ENCODE data around the gene AOAH. TPM values are rescaled to one million over a fixed set of nuclear protein-coding genes. Genes with fewer than 3 reads are reported as not detected.
A peak's percentile ranks its signal among the peaks of the same experiment; 100 is the strongest.

The AOAH gene
- total RNA-seq, 1 donor from 2014 or later: 1.2 TPM

DNA sequence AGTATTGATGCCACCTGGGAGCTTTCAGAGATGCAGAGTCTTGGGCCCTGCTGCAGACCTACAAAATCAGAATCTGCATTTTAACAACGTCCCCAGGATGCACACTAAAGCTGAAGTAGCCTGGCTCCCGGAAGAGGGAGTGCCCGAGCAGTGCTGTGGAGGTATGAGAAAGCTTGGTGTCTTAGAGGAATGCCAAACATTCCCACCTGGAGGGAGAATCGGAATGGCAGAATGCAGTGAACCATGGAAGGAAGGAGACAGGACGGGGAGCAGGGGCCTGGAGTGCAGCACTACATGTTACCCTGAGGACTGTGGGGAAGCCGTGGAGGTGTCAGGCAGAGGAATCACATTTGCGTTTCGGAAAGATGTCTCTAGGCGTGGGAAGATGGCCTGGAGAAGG lies 90.9 kb downstream of the AOAH start:
- DNase-seq (ENCODE audit: low read depth): peak; percentile 78

DNA sequence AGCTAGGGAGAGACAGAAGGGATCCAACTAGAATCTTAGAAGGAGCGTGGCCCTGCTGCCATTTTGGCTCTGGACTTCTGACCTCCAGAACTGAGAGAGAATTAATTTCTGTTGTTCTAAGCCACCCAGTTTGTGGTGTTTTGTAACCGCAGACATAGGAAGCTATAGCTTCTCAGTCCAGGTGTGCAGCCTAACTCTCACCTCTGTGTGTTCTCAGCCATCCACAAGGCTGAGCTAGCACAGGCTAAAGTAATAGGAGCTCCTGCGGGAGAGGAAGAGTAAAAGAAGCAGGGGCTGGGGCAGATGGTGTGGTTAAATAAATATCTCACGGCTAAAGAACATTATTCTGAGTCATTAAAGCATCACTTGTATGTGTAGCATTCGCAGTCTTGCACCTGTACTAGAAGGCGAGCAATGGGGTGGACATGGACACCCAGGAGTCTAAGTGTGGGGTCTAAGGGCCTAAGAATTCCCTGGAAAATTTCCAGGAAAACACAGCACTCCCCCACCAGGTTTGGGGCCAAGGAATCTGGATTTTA lies 94.1 kb downstream of the AOAH start:
- no peak for DNase-seq (ENCODE audit: low read depth)

DNA sequence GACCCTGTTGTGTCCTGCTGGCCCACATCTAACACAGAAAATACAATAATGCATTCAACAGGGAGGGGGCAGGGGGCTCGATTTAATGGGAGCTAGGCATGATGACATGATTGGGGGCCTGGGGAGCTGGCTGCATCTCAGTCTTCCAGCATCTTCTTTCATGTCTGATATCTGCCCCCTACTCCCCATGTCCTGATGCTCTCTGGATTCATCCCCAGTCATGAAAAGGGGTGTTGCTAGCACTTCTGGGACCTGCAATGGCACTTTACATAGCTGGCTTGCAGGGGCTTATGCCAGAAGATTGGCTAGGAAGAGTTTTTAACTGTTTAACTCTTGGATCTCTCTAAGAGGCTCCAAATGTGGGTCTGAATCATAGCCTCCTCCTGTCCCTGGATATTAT lies 94.9 kb downstream of the AOAH start:
- no peak for DNase-seq (ENCODE audit: low read depth)

DNA sequence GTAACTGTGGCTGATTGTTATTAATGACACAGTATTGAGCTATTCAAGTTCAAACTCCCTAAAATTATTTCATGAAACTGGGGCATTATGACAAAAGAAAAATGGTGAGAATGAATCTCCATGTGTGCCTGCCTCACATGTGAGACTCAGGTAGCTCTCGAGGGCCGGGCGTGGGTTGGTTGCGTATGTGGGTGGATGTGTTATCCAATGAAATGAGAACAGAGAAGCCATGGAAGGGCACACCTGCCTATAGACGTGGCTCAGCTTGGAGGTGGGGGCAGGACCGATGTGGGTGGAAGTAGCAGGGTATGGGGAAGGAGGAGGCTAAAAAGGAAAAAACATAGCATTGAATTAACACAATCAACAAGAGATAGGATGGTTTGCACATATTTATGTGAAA lies 96.5 kb downstream of the AOAH start:
- DNase-seq (ENCODE audit: low read depth): no peak

DNA sequence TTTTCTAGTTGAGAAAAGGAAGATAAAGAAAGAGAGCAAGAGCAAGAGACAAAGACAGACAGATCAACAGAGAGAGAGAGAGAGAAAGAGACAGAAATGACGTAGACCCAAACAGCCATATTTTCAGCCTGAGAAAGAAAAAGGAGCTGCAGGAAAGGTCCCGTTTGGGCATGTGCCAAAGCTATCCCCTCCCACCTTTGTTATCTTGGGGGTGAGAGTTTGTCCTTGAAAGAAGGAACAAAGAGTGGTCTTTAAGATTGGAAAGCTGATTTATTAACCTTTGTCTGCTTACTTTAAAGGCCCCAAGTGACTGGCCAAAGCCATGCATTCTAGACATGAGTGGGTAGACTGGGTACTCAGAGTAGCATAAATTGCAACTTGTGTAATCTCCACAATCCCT lies 98.2 kb downstream of the AOAH start:
- no peak for DNase-seq (ENCODE audit: low read depth)

DNA sequence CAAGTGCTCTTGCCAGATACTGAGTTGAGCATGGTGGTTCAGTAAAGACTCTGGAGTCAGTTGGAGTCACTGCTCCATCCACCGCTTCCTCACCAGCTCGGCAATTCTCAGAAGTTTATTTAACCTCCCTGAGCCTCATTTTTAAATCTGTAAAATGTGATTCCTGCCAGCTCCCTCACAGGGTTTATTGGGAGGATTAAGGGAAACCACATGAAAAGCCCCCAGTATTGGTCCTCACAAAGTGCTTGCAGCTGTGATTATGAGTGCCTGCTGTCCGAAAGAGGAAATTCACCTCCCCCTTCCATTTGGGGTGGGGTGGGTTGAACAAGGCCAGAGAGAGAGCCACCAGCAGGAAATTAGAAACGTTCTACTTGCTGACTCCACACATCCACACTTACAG lies 99.0 kb downstream of the AOAH start:
- no peak for DNase-seq (ENCODE audit: low read depth)

DNA sequence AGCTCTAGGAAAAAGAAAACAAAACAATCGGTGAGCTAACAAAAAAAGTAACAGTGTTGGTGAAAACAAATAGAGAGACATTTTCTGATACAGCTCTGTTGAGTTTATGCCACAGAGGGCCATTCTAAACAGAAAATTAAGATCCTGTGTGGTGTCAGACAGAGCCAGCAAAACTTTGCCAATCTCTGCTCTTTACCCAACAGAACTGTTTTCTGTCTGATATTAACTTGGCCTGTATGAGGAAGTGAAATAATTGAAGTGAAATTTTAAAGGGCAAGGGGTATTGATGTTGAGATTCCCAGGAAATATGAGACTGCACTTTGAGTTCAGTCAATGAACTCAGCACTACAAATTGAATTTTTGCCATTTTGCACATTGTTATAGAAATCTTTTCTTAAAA lies 101.0 kb downstream of the AOAH start:
- DNase-seq (ENCODE audit: low read depth): peak; percentile 41

DNA sequence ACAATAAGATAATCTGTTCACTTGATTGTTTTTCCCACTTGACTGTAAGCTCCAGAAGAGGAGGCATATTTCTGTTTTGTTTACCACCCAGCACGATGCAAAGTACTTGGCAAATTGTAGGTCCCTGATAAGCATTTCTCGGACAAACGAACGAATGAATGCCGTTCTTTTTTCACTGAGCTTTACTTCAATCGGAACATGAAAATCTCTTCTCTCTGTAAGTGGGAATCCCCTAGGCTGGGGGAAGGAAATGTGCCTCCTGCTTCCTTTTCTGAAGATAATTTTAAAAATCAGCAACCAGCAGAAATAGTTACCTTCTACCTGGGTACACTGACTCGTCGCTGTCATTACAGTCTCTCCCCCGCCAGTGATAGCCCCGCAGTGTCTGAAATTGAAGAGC lies 102.9 kb downstream of the AOAH start:
- no peak for DNase-seq (ENCODE audit: low read depth)

DNA sequence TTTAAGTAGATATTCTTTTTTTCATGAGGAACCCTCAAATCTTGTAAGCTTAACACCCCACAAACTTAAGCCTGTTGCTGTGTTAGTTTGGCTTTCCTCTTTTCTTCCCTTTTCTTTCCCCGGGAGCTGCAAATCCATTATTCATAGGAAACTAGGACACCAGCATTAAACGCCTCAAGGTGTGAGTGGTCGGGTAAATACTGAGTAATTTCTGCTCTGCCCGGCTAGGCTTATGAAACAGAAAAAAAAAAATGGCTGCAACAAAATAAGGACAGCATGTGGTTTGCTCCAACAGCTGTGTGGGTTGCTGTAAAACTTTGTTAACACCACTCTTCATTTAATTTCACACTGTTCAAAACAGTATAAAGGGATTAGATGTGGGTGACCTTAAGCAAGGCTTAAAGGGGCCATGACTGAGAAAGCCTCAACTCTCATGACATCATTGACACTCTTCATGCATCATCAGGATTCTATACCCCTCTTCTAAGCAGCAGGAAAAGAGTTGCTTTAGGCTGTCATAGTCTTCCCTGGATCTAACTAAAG lies 104.1 kb downstream of the AOAH start:
- DNase-seq (ENCODE audit: low read depth): peak; percentile 71

DNA sequence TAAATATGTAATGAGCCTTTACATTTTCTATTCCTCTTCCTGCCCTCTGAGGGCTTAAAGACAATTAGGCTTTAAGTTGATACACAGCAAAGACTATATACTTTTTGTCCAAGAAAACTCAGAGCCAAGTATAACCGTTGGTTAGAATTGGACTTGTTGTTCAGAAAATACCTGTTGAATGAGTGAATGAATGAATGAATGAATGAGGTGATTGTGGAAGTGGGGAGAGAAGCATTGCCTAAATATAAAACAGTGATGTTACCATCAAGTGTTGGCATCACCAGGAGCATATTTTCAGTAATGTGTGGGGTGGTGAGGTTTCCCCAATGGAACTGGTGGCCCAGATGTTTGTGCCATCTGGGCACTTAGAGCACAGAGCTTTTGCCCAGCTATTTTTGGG lies 106.9 kb downstream of the AOAH start:
- DNase-seq (ENCODE audit: low read depth): no peak

DNA sequence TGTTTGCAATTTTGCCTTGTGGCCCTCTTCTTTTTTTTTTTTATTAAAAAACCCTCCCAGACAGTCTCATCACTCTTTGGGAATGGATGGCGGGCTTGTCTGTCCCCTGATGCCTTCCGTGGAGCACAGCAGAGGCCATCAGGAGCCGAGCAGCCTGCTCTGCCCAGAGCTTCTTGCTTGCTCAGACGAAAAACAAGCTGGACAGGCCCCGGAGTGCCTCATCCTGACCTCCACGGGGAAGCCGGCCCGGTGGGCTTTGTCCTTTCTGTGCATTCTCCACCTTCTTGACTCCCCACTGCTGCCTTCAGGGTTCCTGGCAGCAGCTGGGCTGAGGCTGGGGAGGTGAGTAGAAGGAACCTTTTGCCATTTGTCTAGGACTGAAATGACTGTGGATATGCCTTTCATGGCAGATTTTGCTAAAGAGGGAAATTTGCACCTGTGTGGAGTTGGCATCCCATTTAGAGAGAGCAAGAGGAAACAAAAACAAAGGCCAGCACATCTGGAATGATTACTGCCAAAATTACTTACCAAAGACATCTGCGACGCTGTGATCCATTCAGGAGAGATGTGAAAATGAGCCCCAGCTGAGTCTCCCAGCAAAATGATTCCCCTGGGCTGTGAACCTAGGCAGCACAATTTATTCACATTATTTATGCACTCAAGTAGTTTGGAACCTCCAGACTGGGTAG lies 108.3 kb downstream of the AOAH start:
- no peak for DNase-seq (ENCODE audit: low read depth)

DNA sequence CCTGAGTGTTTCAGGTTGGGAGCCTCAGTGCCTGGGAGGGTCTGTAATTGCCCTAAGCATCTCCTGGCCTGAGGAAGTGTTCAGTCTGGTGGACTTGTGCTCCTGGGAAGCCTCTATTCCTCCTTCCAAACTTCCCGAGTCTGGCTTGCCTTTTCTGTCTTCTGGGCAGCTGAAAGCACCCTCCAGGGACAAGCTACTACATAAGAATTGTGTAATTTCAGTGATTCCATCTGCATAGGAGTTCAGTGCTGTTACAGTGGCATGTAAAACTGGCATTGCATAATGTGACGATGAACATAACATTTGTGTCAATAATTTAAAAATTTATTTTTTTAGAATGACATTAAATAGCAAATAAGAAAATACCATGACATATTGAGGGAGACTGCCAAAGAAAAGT lies 109.3 kb downstream of the AOAH start:
- DNase-seq (ENCODE audit: low read depth): no peak

DNA sequence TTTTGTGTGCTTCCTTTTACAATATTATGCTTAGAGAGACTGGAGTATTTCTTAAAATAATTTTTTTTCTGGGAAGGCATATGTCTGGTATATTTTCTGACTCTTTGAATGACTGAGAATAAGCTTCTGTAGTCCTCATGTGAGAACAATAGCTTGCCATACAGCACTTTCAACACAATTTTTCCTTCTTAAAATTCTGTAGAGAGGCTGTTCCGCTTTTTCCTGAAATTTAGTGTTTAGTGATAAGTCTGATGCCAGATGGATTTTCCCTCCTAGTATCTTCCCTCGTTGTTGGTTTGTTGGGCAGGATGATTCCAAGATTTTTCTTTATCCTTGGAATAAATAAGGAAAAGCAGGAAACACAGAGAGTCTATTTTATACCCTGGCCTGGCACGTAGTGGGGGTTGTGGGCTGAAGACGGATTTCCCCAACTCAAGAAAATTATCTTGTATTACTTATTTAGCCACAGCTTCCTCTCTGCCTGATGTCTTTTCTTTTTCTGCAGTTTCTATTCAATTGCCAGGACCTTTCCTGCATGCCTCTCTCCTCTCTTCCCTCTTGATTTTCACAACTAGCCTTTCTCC lies 111.2 kb downstream of the AOAH start:
- DNase-seq (ENCODE audit: low read depth): no peak

DNA sequence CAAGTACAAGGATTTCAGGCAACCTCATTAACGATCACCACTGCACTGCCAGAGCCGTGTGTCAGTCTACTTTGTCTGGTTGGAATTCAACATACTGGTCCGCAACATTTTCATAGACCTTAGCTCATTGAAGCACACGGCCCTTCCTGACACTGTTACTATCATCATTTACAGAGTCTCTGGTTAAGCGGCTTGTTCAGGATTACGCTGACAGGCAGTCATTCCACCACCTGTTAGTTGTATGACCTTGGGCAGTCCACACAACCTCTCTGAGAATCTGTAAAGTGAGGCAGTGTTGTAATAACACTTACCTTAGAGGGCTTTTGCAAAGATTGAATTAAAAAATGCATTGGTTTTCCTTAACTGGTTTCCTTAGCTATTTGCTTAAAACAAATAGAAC lies 112.6 kb downstream of the AOAH start:
- DNase-seq (ENCODE audit: low read depth): no peak

DNA sequence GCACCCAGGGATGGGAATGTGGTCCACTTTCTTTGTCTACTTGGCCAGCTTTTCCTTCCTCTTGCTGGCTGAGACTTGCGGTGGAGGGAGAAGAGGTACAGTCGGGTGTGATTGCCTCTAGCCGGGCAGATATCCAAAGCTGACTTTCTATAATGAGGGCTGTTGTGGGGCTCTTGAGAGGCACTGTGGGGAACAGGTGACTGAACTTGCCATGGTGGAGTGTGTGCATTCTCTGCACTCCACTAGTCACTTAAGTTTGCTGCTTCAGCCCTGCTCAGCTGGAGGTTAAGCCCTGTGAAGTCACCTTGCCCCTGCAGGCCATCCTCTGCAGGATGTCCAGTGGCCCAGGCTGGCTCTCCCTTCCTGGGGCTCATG lies 116.6 kb downstream of the AOAH start:
- no peak for DNase-seq (ENCODE audit: low read depth)

DNA sequence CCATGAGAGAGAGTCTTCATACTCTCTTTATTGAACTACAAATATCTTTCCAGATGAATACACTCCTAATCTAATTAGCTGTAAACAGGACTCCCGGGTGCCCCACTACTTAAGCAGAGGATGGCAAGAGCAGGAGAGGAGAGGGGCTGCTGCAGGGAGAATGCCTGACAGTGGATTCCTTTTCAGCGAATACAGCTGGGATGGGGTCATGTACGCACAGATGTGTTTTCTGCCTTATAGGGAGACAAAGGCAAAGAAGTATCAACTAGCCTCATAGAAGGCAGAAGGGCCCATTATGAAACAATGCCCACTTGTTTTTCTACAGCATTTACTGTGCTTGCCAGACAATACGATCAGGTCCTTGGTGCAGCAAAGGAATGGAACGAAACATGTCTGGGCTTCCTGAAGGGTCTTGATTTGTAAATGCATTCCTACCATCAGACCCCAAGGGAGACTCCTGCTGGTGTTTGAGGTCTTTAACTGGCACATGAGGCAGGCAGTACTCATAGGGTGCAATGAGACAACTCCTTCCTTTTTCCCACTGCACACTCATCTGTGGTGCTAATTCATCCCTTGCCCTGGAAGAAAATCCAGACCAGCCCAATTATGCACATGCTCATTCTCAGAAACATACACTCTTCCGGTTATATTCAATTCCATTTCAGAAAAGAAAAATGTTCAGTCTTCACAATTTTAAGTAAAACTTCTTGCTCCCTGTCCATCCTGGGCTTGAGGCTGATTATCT lies 117.1 kb downstream of the AOAH start:
- DNase-seq (ENCODE audit: low read depth): no peak

DNA sequence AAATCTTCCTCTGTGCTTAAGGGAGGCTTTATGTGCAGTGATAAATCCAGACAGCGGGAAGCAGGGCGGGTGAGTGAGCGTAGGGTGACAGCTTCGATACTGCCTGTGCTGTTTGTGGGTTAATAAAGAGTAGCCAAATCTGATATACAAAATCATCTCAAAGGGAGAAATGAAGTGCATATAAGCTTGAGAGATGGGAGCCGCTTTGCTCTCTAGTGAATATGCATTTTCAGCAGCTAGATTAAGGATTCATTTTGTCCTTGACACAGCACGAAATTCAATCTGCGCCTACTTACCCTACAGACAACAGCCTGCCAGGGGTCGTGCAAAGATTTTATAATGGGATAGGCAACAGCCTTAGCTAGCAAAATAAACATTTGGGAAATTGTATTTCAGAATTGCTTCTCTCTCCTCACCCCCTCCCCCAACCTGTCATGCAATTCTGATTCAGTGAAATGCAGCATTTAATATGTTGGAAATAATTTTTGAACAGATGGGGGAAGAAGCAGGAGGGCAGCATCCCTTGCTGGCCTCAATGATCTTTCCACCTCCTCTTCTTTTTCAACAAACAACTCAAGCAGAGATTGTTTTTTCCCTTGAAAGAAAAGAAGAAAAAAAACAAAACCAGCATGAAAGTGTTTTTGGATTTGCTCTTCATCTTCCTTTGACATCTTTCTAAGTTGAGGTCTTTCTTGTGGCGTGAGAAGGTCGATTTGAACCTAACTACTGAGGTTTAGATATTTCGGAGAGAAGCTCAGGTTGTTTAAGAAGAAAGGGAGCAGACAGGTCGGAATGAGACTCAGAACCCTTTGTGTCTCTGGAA lies 117.9 kb downstream of the AOAH start:
- DNase-seq (ENCODE audit: low read depth): no peak

DNA sequence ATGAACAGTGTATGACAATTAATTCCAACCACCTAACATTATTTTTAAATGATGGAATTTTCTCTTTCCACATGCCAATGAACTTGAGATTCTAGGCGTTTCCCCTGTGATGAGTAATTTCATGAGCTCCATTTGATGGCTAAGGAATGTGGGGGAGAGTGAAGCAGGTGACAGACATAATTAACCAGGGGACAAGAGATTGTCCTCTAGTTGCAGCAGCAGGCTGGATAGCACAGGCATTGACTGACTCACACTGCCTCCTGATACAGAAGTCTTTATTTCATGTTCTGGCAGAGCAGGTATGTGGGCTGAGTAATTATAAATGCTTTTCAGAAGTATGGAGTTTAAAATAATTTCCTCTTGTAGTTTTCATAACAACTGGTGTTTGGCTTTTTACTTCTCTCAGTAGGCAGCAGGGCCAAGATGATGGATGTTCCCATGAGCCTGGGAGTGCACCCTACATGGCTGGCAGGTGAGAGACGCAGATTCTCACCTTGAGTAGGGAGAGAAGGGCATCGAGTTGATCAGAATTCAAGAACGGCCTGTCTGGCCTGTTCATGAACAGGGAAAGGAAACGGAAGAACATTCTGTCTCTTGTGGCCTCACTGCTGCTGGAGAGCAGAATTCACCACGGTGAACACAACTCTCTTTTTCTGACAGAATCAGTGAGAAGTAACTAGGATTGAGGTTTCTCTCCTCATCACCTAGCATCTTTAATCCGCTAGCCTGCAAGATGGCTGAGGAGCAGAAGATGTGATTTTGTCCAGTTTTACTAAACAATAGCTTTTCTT lies 118.8 kb downstream of the AOAH start:
- peak; percentile 65 for DNase-seq (ENCODE audit: low read depth)

DNA sequence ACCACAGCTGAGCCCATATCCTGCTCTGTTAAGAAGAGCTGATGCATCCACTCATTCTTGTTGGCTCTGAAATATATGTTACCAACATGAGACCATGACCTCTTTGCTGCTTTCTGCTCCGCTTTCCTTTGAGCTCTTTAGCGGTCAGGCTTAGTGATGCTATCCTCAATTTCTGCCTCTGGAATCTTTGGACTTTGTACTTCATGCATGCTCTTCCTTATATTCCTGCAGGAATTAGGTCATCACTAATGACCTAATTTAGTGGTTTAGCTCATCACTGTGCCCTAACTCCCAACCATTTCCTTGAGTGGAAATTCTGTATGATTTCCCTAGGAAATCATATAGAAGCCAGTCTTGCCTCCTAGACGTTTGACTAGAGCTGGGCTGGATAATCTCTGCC lies 119.5 kb downstream of the AOAH start:
- DNase-seq (ENCODE audit: low read depth): peak; percentile 44

DNA sequence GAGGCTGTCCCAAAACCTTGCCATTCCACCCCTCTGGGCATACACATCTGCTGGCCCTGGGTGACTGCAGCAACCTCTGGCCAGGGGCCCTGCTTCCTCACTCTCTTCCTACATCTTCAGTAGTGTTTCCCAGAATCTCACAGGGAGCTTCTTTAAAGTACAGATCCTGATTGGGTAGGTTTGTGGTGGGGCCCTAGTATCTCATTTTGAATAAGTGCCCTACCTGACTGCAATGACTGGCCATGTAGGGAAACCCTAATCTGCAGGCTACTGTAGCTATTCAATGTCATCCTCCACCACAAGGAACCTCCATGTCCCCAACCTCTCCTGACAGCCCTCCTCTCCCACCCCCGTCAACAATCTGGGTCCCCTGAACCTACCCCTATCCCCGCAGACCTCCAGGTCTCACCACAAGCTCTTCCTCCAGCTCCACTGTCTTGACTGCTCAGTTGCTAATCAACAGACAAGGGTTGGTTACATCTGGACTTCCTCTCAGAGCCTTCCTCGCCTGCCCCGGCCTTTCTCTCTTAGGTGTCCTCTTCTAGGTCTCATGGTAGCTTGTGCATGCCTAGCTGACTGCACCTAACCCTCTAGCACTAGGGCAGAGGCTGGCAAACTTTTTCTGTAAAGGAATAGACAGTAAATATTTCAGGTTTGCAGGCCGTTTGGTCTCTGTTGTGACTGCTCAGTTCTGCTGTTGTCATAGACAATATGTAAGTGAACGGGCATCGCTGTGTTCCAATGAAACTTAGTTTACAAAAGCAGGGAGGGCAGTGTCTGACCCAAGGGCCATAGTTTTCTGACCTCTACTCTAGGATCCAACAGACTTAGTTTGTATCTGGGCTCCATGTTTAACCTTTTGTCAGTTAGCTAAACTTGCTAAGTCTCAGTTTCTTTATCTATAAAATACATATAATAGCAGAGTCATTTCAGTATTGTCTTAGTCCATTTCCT lies 121.1 kb downstream of the AOAH start:
- DNase-seq (ENCODE audit: low read depth): no peak
